ENCODE results near the gene ERGIC1.

DNA sequence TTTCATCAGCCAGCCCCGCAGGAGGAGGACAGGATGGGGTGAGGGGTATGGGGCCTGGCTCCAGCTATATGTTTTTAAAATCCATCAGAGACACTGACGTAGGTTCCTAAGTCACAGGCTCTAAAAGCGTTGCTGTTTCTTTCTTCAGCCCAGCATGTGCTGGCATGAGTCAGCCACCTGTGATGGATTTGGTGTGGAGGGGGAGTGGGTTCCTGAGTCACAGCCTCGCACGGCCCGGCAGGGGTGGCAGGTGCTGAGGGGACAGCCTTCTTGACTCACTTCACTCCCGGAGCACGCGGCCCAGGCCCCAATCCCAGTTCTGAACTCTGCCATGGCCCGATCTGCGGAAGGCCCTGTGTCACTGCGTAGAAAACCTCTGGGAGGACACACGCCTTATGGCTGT is 86.4 kb downstream of the ERGIC1 start:
- TF ChIP-seq EZH2 (IDR thresholded peaks at IDR 0.05; ENCODE audit: low read depth, low read length, severe bottlenecking) (no peak), POLR2A (IDR thresholded peaks at IDR 0.05; ENCODE audit: control extremely low read depth in 1 of 2, low read depth in 2 of 2, low read length in 2 of 2) (no peak), RXRA (IDR thresholded peaks at IDR 0.05; ENCODE audit: insufficient read depth, low read depth, low read length) (no peak)
- TF ChIP-seq, protein P1, sequence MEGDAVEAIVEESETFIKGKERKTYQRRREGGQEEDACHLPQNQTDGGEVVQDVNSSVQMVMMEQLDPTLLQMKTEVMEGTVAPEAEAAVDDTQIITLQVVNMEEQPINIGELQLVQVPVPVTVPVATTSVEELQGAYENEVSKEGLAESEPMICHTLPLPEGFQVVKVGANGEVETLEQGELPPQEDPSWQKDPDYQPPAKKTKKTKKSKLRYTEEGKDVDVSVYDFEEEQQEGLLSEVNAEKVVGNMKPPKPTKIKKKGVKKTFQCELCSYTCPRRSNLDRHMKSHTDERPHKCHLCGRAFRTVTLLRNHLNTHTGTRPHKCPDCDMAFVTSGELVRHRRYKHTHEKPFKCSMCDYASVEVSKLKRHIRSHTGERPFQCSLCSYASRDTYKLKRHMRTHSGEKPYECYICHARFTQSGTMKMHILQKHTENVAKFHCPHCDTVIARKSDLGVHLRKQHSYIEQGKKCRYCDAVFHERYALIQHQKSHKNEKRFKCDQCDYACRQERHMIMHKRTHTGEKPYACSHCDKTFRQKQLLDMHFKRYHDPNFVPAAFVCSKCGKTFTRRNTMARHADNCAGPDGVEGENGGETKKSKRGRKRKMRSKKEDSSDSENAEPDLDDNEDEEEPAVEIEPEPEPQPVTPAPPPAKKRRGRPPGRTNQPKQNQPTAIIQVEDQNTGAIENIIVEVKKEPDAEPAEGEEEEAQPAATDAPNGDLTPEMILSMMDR (IDR thresholded peaks at IDR 0.05; ENCODE audit: control extremely low read depth in 1 of 3, insufficient read depth in 1 of 3, low read depth in 1 of 3, low read length in 3 of 3): no peak
